PC-3 (cell line): ENCODE data around the gene SMIM10.

Source experiments
- EZH2 ChIP-seq: fragments of 300-600 bp; sonication (generic); IDR thresholded peaks from one replicate; pipeline ENCODE4 v1.6.1; 2017; ENCODE audit warnings: antibody characterized with exemption, mild to moderate bottlenecking, low read length; ENCODE audit not compliant: unreplicated experiment
- TF ChIP-seq, protein P1 (sequence below): fragments of 300-600 bp; sonication (generic); conservative IDR thresholded peaks from 2 replicates; pipeline ENCODE4 v1.5.1; 2017; ENCODE audit warnings: antibody characterized with exemption, low read depth, mild to moderate bottlenecking, low read length

DNA sequence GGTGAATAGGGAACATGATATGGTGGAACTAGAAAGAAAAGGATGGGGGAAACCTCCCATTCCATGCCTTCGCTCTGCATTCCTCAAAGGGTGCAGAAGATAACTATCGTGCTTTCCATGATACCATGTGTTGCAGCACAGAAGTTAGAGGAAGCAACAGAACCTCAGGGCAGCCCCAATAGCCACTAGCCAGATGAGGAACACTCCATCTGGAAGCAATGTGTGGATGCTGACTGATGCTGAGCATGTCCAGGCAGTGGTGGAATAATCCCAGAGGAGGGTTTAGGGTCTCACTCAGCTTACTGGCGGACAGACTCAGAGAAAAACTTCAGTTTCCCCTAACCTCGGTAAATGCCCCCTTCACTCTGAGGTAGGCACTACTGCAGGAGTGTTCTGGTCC lies 7.5 kb downstream of the SMIM10 start:
- TF ChIP-seq, protein P1, sequence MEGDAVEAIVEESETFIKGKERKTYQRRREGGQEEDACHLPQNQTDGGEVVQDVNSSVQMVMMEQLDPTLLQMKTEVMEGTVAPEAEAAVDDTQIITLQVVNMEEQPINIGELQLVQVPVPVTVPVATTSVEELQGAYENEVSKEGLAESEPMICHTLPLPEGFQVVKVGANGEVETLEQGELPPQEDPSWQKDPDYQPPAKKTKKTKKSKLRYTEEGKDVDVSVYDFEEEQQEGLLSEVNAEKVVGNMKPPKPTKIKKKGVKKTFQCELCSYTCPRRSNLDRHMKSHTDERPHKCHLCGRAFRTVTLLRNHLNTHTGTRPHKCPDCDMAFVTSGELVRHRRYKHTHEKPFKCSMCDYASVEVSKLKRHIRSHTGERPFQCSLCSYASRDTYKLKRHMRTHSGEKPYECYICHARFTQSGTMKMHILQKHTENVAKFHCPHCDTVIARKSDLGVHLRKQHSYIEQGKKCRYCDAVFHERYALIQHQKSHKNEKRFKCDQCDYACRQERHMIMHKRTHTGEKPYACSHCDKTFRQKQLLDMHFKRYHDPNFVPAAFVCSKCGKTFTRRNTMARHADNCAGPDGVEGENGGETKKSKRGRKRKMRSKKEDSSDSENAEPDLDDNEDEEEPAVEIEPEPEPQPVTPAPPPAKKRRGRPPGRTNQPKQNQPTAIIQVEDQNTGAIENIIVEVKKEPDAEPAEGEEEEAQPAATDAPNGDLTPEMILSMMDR: no peak
- TF ChIP-seq EZH2: no peak
